ENCODE data around the gene SCOC.

DNA sequence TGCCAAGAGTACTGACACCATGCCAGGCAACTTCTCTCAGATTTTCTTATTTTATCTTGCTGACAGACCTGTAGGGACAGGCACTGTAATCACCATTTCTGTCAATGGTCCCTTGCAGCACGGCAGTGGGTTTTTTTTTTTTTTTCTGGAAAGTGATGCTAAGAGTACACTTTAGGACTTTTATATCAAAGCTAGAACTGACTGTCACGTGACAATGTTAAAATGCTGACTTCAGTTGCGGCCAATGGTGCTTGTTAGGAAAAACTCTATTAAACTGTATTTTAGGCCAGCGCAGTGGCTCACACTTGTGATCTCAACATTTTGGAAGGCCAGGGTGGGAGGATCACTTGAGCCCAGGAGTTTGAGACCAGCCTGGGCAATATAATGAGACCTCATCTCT is 12.3 kb upstream of the SCOC start:
- TF ChIP-seq SPI1 (IDR thresholded peaks at IDR 0.05; ENCODE audit: borderline replicate concordance, insufficient read depth, low read depth, low read length) (no peak), SP1 (IDR thresholded peaks at IDR 0.05; ENCODE audit: low read depth, low read length) (no peak), POLR2AphosphoS5 (IDR thresholded peaks at IDR 0.05; ENCODE audit: low read length) (no peak), YY1 (IDR thresholded peaks at IDR 0.05; ENCODE audit: low read depth, low read length) (no peak), CHD2 (IDR thresholded peaks at IDR 0.05; ENCODE audit: borderline replicate concordance, low read depth, low read length) (no peak)
- TF ChIP-seq, protein P1, sequence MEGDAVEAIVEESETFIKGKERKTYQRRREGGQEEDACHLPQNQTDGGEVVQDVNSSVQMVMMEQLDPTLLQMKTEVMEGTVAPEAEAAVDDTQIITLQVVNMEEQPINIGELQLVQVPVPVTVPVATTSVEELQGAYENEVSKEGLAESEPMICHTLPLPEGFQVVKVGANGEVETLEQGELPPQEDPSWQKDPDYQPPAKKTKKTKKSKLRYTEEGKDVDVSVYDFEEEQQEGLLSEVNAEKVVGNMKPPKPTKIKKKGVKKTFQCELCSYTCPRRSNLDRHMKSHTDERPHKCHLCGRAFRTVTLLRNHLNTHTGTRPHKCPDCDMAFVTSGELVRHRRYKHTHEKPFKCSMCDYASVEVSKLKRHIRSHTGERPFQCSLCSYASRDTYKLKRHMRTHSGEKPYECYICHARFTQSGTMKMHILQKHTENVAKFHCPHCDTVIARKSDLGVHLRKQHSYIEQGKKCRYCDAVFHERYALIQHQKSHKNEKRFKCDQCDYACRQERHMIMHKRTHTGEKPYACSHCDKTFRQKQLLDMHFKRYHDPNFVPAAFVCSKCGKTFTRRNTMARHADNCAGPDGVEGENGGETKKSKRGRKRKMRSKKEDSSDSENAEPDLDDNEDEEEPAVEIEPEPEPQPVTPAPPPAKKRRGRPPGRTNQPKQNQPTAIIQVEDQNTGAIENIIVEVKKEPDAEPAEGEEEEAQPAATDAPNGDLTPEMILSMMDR (IDR thresholded peaks at IDR 0.05 in 2 of 3, conservative IDR thresholded peaks at IDR 0.05 in 1 of 3; ENCODE audit: control insufficient read depth in 2 of 3, extremely low read depth in 1 of 3, insufficient read depth in 1 of 3, low read depth in 3 of 3, low read length in 3 of 3) = no peak

All from GM12878 (cell line).